Transverse colon (tissue), 4 donors: Measurements from ENCODE around the gene WBP1L. TPM values are rescaled to one million over a fixed set of nuclear protein-coding genes. Genes with fewer than 3 reads are reported as not detected.

Source experiments
- DNase-seq: peaks from one replicate; pipeline ENCODE4 v3.0.0-alpha.2; 2019
- H3K27ac ChIP-seq, 4 donors: fragments of 200-600 bp; sonication (generic); 2 replicates each; pipeline ENCODE4 v1.5.1; 2016 to 2018; ENCODE audit warnings: inconsistent platforms in 4 of 4
- H3K27me3 ChIP-seq: fragments of 200-600 bp; sonication (generic); 2 replicates; pipeline ENCODE4 v1.5.1; 2017; ENCODE audit warnings: inconsistent platforms
- H3K36me3 ChIP-seq, 4 donors: fragments of 200-600 bp; sonication (generic); 2 replicates each; pipeline ENCODE4 v1.5.1; 2017 to 2019; ENCODE audit warnings: inconsistent platforms in 4 of 4
- H3K4me1 ChIP-seq, 4 donors: fragments of 200-600 bp; sonication (generic); 2 replicates each; pipeline ENCODE4 v1.5.1; 2017 to 2020; ENCODE audit warnings: inconsistent platforms in 4 of 4
- H3K4me3 ChIP-seq, 4 donors: fragments of 200-600 bp; sonication (generic); 1 replicate in 1 of 4; 2 replicates in 3 of 4; pipeline versions ENCODE4 v1.5.1 to v1.6.1; 2017 to 2019; ENCODE audit warnings: inconsistent platforms in 4 of 4
- H3K9me3 ChIP-seq, 2 donors: fragments of 200-600 bp; sonication (generic); 2 replicates each; pipeline ENCODE4 v1.5.1; 2017 to 2019; ENCODE audit warnings: inconsistent platforms in 2 of 2
- EP300 ChIP-seq: sonication (generic); formaldehyde crosslinking; IDR thresholded peaks from one replicate; pipeline ENCODE4 v1.6.1; 2017; ENCODE audit warnings: antibody characterized with exemption, low read depth
- POLR2A ChIP-seq: fragments of 450-650 bp; IDR thresholded peaks from one replicate; pipeline ENCODE4 v1.6.1; 2016; ENCODE audit warnings: antibody characterized with exemption, mild to moderate bottlenecking, moderate library complexity
- POLR2AphosphoS5 ChIP-seq, 3 donors: sonication (generic); formaldehyde crosslinking; IDR thresholded peaks; one replicate each; pipeline ENCODE4 v1.6.1; 2016; ENCODE audit warnings: antibody characterized with exemption in 3 of 3
- WGBS, 2 donors: methylation state at CpG; one replicate each; pipeline ENCODE4 v1.1.5; 2018; ENCODE audit warnings: low coverage in 1 of 2; 5-methylcytosine and 5-hydroxymethylcytosine counted together
- in situ Hi-C, 4 donors: fragments of 200-750 bp; cut with MboI; loops; one replicate each; pipeline versions ENCODE4 v1.15.0 to v1.15.1; 2017; ENCODE audit warnings: low sequenced_read_pairs in 3 of 4, low pct_ligation_motif_present in 1 of 4, low pct_unique_long_range_greater_than_20kb in 1 of 4
- intact Hi-C: fragments of 100-400 bp; cut with DNase I; formaldehyde crosslinking; loops from one replicate; pipeline ENCODE4 v1.15.1; 2023; ENCODE audit warnings: low total_unique reads
- total RNA-seq, 4 donors: library from RNA; depleted of rRNA; stranded (reverse); fragments of >200 nt; gene quantifications; one replicate each; pipeline ENCODE4 v1.1.0, GENCODE V29; 2016
- TF ChIP-seq, protein P1 (sequence below), 5 experiments: fragments of 200-600 bp in 3 of 5; fragments of 450-650 bp in 2 of 5; sonication (generic) in 3 of 5; IDR thresholded peaks; 1 replicate in 2 of 5; 2 replicates in 3 of 5; pipeline ENCODE4 v1.5.1; 2016 to 2017; ENCODE audit warnings: antibody characterized with exemption in 5 of 5, inconsistent platforms in 3 of 5, mild to moderate bottlenecking in 2 of 5, moderate library complexity in 1 of 5

The WBP1L gene
- total RNA-seq, 4 donors from 2014 or later: 68.9 to 168 (median 129) TPM

DNA sequence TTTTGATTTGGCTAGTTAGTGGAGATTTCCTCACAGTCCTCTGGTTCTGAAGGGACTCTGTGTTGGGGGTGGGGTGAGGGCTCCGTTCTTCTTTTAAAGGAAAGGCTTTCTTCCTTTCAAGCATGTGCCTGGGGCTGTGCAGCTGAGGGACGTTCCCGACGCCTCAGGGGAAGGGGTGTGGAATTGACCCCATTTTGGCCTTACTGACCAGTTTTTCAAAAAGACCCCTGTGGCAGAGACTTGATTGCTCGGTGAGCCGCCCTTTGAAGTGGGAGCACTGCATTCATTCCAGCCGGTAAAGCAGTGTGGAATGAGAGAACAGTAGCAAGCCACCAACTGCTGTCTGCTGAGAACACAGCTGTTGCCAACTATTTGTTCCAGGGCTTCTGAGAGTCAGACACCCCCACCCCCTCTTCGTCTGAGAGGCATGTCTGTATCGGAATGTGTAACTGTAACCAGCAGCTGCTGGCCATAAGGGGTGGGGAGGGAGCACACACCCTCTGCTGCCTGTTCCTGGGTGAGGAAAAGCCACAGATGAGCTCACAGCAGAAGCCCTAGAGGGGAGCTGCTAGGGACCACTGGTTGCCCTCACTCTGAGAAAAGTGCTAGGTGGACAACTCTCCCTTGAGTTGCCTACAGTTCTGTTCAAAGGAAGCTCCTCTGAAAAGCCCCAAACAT is 33.2 kb downstream of the WBP1L start:
- no peaks in the 10 kb centered on the region for H3K9me3 ChIP-seq
- peak overlapping the region in 3 of 4 donors; percentile 20 to 40 (median 26) for H3K4me3 ChIP-seq
- no peaks in the 10 kb centered on the region for H3K27me3 ChIP-seq
- intact Hi-C loops: no loop called here
- in situ Hi-C loops: no loop called here
- H3K36me3 ChIP-seq: no peaks in the 10 kb centered on the region
- H3K27ac ChIP-seq: peak overlapping the region; percentile 85 to 90 (median 88)
- H3K4me1 ChIP-seq: peaks cover 34 to 73% (median 39%) of the 10 kb centered on the region in 4 donors
- 50 to 63% methylated on average over 3 to 9 of the region's 9 CpGs for WGBS, 2 donors
- TF ChIP-seq POLR2AphosphoS5 (IDR thresholded peaks at IDR 0.05) (peak; percentile 84 to 87 (median 86)), EP300 (peak; percentile 68), POLR2A (peak; percentile 41)
- TF ChIP-seq, protein P1, sequence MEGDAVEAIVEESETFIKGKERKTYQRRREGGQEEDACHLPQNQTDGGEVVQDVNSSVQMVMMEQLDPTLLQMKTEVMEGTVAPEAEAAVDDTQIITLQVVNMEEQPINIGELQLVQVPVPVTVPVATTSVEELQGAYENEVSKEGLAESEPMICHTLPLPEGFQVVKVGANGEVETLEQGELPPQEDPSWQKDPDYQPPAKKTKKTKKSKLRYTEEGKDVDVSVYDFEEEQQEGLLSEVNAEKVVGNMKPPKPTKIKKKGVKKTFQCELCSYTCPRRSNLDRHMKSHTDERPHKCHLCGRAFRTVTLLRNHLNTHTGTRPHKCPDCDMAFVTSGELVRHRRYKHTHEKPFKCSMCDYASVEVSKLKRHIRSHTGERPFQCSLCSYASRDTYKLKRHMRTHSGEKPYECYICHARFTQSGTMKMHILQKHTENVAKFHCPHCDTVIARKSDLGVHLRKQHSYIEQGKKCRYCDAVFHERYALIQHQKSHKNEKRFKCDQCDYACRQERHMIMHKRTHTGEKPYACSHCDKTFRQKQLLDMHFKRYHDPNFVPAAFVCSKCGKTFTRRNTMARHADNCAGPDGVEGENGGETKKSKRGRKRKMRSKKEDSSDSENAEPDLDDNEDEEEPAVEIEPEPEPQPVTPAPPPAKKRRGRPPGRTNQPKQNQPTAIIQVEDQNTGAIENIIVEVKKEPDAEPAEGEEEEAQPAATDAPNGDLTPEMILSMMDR (IDR thresholded peaks at IDR 0.05): peak in 1 of 5 experiments; percentile 9
- DNase-seq: peak; percentile 71

DNA sequence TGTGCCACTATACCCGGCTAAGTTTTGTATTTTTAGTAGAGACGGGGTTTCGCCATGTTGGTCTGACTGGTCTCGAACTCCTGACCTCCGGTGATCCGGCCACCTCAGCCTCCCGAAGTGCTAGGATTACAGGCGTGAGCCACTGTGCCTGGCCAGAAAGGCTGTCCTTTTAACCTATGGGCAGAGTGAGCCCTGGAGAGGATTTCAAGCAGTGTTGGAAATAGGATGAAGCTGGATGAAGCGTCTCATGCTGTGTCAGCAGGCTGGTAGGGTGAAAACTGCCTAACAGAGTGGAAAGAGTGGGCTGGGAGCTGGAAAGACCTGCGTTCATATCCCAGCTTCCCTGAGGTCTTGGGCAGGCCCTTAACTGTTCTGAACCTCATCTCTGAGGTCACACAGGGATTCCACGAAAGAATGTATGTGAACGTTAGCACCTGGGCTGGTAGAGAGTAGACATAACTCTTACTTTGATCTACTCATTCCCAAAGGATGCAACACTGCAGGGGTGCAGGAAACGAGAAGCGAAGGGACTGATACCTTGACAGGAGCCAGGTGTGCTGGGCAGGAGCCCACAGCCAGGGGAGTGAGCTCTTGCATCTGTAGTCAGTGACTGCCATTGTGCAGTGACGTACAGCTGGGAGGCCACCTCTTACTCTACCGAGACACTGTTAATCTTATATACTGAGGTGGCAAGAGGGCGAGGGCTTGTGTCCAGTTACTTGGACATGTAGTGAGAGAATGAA is 34.1 kb downstream of the WBP1L start:
- intact Hi-C loops: no loop called here
- in situ Hi-C loops: no loop called here
- Histone ChIP-seq H3K4me3 (peak overlapping the region in 1 of 4 donors; percentile 1), H3K27ac (peak overlapping the region; percentile 85 to 90 (median 88)), H3K4me1 (peaks cover 35 to 79% (median 42%) of the 10 kb centered on the region in 4 donors), H3K27me3 (no peaks in the 10 kb centered on the region), H3K9me3 (no peaks in the 10 kb centered on the region), H3K36me3 (no peaks in the 10 kb centered on the region)
- TF ChIP-seq, protein P1 (IDR thresholded peaks at IDR 0.05): no peak
- TF ChIP-seq POLR2AphosphoS5 (IDR thresholded peaks at IDR 0.05): no peak
- no peak for TF ChIP-seq POLR2A
- TF ChIP-seq EP300: no peak
- no peak for DNase-seq
- WGBS, 2 donors: 74% methylated on average over 17 of the region's 17 CpGs; no CpG with 5 or more reads in 1 of the 2 donors

DNA sequence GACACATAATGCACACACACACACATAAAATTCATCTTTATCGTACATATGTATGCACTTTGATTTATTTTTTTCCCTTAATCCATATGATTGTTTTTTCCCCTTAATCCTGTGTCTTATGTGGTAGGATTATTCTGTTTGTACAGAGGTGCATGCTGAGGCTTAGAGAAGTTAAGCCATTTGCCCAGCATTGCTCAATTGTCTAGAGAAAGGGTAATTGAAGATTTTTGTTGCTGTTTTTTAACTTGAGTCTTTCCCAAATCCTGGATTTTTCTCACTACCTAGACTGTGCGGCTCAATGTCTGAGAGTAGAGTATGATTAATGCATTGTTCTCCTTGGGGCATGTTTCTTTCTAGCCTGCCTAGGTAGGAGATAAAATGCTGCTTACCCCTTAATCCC is 35.0 kb downstream of the WBP1L start:
- peak overlapping the region; percentile 85 to 90 (median 88) for H3K27ac ChIP-seq
- in situ Hi-C loops: no loop called here
- H3K4me1 ChIP-seq: peaks cover 34 to 79% (median 42%) of the 10 kb centered on the region in 4 donors
- intact Hi-C loops: no loop called here
- TF ChIP-seq, protein P1 (IDR thresholded peaks at IDR 0.05): no peak
- TF ChIP-seq EP300: no peak
- TF ChIP-seq POLR2A: no peak
- TF ChIP-seq POLR2AphosphoS5 (IDR thresholded peaks at IDR 0.05): no peak
- H3K36me3 ChIP-seq: no peaks in the 10 kb centered on the region
- H3K27me3 ChIP-seq: no peaks in the 10 kb centered on the region
- no peak overlapping the region for H3K4me3 ChIP-seq
- WGBS, 2 donors: 86 to 100% methylated on average over 2 of the region's 2 CpGs
- DNase-seq: no peak
- H3K9me3 ChIP-seq: no peaks in the 10 kb centered on the region
